IgD-negative memory B cell (primary cell): ENCODE measurements around the gene WDFY3. TPM values are rescaled to one million over a fixed set of nuclear protein-coding genes. Genes with fewer than 3 reads are reported as not detected.
"Not testable (repeated sequence)": the region's sequence is repeated elsewhere in the genome, so short reads cannot be mapped to it uniquely, and the experiment has no call there.

ENCODE experiments used
- H3K27ac Mint-ChIP-seq, 3 donors: one replicate each; pipeline ENCODE4 v1.8.0; 2020 to 2022; ENCODE audit warnings: mild to moderate bottlenecking in 3 of 3, mixed read lengths in 3 of 3, moderate library complexity in 1 of 3
- H3K27me3 Mint-ChIP-seq: one replicate; pipeline ENCODE4 v1.8.0; 2021; ENCODE audit warnings: mixed read lengths
- H3K36me3 Mint-ChIP-seq: one replicate; pipeline ENCODE4 v1.8.0; 2020; ENCODE audit warnings: mild to moderate bottlenecking, mixed read lengths
- H3K4me1 Mint-ChIP-seq, 3 donors: one replicate each; pipeline ENCODE4 v1.8.0; 2020 to 2022; ENCODE audit warnings: mixed read lengths in 3 of 3, mild to moderate bottlenecking in 1 of 3
- H3K4me3 Mint-ChIP-seq, 4 donors: one replicate each; pipeline ENCODE4 v1.8.0; 2020 to 2022; ENCODE audit warnings: mild to moderate bottlenecking in 4 of 4, mixed read lengths in 4 of 4, moderate library complexity in 3 of 4
- H3K9me3 Mint-ChIP-seq, 3 donors: one replicate each; pipeline ENCODE4 v1.8.0; 2020 to 2021; ENCODE audit warnings: mixed read lengths in 3 of 3, mild to moderate bottlenecking in 1 of 3
- polyA plus RNA-seq: library from polyadenylated mRNA; unstranded; fragments of 300-500 nt; fragmentation: Illumina TruSeq; gene quantifications from one replicate; pipeline ENCODE4 v1.2.3, GENCODE V29; 2021

Gene WDFY3
- polyA plus RNA-seq, 1 donor from 2014 or later, result not detected

DNA sequence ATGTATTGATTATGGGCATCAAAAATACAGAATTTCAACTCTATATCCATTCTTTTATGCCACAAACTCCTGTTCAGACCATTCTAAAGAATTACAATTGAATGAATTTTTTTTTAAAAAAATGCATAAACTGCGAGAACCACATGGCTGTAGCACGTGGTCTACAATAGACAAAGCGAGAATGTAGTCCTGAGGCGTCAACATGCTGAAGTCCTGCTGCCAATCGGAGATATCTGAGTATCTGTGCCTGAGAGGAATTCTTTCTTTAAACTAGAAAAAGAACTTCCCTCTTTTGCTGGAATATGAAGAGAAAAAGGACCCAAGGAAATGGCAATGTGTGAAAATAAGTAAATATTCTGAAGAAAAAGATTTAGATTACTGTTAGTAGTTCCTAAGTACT is 277.9 kb downstream of the WDFY3 start:
- no peaks in the 10 kb centered on the region for H3K36me3 Mint-ChIP-seq
- no peaks in the 10 kb centered on the region for H3K27me3 Mint-ChIP-seq
- no peaks in the 10 kb centered on the region for H3K9me3 Mint-ChIP-seq
- peaks cover 0 to 1% (median 0%) of the 10 kb centered on the region in 3 donors for H3K4me1 Mint-ChIP-seq
- H3K4me3 Mint-ChIP-seq, result no peak overlapping the region
- H3K27ac Mint-ChIP-seq, result no peak overlapping the region

DNA sequence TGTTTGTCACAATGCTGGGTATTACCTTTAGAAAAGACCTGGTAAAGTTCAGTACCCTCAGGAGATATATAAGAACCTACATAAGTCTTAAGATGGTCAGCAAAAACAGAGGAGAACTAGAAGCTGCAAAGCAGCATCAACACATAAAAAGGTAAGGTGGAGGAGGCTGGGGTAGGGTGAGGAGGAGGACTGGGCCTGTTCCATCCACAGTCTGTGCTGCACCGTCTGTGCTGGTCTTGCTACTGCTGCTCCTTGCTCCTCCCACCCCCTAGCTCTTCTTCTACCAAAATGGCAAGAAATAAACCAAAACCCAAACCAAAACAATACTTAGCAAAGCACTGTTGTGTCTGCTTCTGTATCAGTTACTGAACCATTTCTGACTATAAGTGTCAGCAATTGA is 281.4 kb downstream of the WDFY3 start:
- H3K4me1 Mint-ChIP-seq, result no peaks in the 10 kb centered on the region
- H3K9me3 Mint-ChIP-seq, result no peaks in the 10 kb centered on the region
- no peak overlapping the region for H3K4me3 Mint-ChIP-seq

DNA sequence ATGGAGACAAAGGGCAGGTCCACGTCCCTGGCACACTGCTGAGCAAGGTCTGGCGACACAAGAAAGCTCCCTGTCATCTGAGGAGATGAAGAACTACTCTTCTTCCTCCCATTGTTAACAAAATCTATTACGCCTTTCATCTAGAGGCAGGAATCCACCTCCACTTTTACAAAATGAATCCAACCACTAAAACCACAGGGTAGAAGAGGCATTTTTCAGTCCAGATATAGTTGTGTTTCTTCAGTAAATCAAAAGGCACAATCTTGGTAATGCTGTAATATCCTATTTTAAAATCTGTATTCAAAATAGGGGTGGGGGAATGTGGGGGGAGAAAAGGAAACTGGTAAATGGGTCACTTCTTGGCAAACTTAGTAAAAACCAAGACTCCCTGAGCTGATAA is 282.1 kb downstream of the WDFY3 start:
- no peaks in the 10 kb centered on the region for H3K4me1 Mint-ChIP-seq
- H3K4me3 Mint-ChIP-seq, result no peak overlapping the region
- H3K36me3 Mint-ChIP-seq, result peaks cover 1% of the 10 kb centered on the region
- H3K27me3 Mint-ChIP-seq, result no peaks in the 10 kb centered on the region
- no peaks in the 10 kb centered on the region for H3K9me3 Mint-ChIP-seq
- H3K27ac Mint-ChIP-seq, result peak overlapping the region in 1 of 3 donors; percentile 41

More for the DNA sequence above, 281.4 kb downstream of the WDFY3 start:
- Mint-ChIP-seq H3K27ac (no peak overlapping the region), H3K36me3 (no peaks in the 10 kb centered on the region), H3K27me3 (no peaks in the 10 kb centered on the region)

DNA sequence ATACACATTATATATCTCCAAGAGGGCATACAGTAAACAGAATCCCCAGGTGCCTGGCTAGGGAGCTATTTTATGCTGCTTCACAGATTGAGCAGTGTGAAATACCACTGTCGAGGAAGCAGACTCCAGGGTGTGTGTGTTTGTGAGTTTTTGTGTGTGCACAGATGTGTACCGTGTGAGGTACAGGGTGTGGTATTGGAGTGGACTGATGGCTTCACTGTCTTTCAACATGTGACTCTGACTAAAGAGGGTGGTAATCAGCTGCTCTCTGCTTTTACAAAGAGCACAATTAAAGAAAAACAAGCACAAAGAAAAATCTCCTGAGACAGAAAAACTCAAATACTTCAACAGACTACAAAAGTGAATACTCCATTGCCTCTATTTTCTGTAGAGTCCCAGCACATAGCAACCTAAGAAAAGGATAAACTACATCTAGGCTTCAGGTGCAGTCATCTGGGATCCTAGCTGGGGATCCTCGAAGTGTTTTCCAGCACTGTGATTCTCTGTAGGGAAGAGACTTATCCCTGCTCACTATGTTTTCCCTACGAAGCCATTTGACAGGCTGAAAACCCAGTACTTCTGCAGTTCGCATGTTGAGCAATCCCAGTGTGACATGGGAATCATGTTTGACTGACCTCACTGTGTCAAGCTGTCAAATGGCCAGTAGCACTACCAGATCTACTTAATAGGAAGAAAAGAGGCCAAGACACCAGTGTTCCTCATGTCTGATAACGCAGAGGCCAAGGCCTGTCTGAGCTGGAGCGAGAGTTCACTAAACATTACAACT is 283.2 kb downstream of the WDFY3 start:
- H3K4me1 Mint-ChIP-seq, result no peaks in the 10 kb centered on the region
- no peak overlapping the region for H3K27ac Mint-ChIP-seq
- no peaks in the 10 kb centered on the region for H3K9me3 Mint-ChIP-seq
- H3K36me3 Mint-ChIP-seq, result peaks cover 1% of the 10 kb centered on the region
- H3K27me3 Mint-ChIP-seq, result no peaks in the 10 kb centered on the region
- no peak overlapping the region for H3K4me3 Mint-ChIP-seq

DNA sequence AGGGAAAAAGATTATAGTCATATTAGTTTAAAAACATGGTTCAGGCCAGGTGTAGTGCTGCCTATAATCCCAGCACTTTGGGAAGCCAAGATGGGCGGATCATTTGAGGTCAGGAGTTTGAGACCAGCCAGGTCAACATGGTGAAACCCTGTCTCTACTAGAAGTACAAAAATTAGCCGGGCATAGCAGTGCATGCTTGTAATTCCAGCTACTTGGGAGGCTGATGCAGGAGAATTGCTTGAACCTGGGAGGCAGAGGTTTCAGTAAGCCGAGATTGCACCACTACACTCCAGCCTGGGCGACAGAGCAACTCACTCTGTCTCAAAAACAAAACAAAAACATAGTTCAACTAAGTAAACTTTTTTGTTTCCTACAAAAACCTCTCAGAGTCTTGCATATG is 283.8 kb downstream of the WDFY3 start:
- not testable (repeated sequence) for H3K36me3 Mint-ChIP-seq, H3K4me1 Mint-ChIP-seq, H3K27ac Mint-ChIP-seq, H3K27me3 Mint-ChIP-seq, H3K4me3 Mint-ChIP-seq, H3K9me3 Mint-ChIP-seq

DNA sequence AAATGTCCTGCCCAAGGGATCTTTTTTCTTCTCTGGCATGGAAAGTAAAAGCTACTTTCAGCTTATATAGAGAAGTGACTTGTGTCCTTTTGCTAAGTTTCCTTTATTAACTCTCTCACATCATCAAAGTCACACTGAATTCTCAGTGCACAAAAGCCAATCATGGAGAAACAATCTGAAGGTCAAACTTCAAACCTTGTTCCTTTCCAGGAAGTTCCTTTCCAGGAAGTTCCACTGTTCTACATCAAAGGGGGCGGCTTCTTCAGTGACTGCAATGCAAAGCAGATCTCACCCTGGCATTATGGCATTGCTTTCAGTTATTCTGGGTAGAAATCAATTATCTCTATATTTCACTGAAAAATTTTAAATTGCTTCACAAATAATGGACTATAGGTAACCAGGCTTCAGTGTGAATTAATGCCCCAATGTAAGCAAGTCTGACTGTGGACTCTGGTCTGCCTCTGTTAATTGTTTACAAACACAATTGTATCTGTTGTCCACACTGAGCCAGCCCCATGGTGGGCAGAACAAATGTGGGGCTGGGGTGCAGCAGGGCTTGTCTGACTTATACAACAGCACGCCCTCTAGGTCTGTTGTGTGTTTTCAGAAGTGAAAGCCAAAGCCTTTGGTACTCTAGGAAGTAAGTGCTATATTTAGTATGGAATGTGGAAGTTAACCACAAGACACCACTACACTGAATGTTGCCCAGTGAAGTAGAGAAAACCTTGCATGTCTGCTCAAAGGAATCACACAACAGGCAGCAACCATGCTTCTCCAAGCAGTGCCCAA is 284.8 kb downstream of the WDFY3 start:
- Mint-ChIP-seq H3K9me3 (no peaks in the 10 kb centered on the region), H3K27me3 (no peaks in the 10 kb centered on the region), H3K36me3 (peaks cover 1% of the 10 kb centered on the region), H3K4me1 (no peaks in the 10 kb centered on the region), H3K4me3 (no peak overlapping the region), H3K27ac (no peak overlapping the region)

DNA sequence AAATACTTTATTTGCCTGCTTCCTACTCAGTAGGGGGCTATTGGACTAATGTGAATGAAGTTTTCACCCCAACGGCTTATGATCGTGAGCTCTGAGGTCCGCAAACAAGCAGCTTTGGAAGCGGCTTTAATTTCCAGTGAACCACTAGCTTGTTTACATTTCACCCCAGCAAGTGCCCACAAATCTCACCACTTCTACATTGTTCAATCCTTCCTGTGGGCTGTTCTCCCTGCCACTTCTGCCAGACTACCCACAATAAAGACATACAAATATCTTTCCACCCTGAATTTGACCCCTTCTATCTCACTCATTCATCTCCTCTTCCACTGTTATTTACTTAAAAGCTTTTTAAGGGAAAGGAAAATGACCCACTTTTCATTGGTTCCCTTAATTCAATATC is 285.5 kb downstream of the WDFY3 start:
- Mint-ChIP-seq H3K27me3 (no peaks in the 10 kb centered on the region), H3K4me3 (no peak overlapping the region), H3K36me3 (peaks cover 1% of the 10 kb centered on the region), H3K27ac (no peak overlapping the region), H3K9me3 (no peaks in the 10 kb centered on the region), H3K4me1 (no peaks in the 10 kb centered on the region)

DNA sequence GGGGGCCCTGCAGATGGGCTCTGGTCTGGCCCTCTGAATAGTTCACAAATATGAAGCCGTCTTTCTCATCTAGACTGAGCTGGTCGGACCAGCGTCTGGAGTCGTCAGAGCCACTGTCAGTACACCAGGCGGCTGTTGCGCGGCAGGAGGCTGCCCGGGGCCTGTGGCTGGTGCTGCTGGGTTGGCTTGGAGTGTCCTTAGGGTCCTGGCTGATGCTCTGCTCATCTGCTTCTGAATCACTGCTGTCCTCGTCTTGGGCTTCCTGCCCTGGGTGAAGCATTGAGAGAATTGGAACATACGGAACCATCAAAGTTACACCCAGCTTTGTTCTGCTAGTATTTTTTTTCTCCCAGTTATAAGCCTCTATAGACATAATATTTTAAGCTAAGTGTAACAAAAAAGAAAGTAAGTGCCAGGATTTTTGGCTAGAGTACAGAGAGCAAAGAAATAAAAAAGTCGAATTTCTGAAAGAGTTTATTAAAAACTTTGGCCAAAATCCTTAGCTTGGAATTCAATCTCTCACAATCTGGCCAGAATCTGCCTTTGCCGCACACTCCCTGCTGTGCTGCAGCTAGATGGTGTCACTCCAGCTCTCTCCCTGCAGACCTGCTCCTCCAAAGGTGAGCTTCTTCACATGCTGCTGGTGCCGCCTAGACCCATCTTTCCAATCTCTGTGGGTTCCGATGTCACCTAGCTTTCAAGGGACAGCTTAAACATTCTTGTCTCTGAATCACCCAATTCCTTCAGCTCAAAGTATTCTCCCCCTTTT is 287.3 kb downstream of the WDFY3 start:
- Mint-ChIP-seq H3K27ac (no peak overlapping the region), H3K4me3 (no peak overlapping the region), H3K36me3 (peaks cover 1% of the 10 kb centered on the region), H3K27me3 (no peaks in the 10 kb centered on the region), H3K4me1 (no peaks in the 10 kb centered on the region), H3K9me3 (no peaks in the 10 kb centered on the region)

DNA sequence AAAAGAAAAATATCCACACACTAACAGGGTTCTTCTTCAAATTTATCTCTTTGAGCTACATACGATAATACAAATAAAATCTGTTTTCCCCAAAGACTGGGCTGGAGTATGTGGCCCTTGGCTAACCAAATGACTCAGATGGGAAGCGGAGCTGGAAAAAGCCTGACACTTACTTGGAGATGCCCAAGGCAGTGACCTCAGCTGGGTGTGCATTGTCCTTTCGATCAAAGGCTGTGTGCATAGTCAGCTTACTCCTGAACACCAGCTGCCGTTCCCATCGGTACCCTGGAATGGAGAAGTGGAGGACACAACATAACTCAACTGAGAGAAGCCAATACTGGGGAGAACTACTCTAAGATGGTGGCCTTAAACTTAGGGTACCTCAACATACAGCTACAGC is 288.5 kb downstream of the WDFY3 start:
- Mint-ChIP-seq H3K4me3 (no peak overlapping the region), H3K27ac (no peak overlapping the region), H3K4me1 (peaks cover 0 to 1% (median 0%) of the 10 kb centered on the region in 3 donors), H3K36me3 (peaks cover 1% of the 10 kb centered on the region), H3K9me3 (no peaks in the 10 kb centered on the region), H3K27me3 (no peaks in the 10 kb centered on the region)

DNA sequence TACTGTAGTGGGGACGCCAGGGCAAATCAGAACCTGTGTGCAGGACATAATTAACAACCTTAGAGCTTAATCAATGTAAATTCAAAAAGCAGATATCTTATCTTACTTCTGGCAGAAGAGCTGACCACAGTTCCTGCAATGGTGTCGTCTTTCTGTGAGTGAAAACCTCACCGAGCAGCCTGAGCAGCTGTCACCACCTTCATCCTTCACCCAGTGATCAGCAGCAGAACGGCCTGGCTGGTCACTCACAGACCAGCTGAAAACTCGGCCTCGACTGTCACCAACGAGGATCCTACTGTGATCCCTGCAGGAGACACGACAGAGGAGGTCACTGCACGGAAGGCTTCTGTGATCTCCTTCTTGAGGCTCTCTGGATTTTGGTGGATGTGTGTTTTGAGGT is 289.4 kb downstream of the WDFY3 start:
- Mint-ChIP-seq H3K36me3 (peaks cover 1% of the 10 kb centered on the region), H3K9me3 (no peaks in the 10 kb centered on the region), H3K27ac (no peak overlapping the region), H3K4me3 (no peak overlapping the region), H3K27me3 (no peaks in the 10 kb centered on the region), H3K4me1 (peaks cover 0 to 1% (median 0%) of the 10 kb centered on the region in 3 donors)

DNA sequence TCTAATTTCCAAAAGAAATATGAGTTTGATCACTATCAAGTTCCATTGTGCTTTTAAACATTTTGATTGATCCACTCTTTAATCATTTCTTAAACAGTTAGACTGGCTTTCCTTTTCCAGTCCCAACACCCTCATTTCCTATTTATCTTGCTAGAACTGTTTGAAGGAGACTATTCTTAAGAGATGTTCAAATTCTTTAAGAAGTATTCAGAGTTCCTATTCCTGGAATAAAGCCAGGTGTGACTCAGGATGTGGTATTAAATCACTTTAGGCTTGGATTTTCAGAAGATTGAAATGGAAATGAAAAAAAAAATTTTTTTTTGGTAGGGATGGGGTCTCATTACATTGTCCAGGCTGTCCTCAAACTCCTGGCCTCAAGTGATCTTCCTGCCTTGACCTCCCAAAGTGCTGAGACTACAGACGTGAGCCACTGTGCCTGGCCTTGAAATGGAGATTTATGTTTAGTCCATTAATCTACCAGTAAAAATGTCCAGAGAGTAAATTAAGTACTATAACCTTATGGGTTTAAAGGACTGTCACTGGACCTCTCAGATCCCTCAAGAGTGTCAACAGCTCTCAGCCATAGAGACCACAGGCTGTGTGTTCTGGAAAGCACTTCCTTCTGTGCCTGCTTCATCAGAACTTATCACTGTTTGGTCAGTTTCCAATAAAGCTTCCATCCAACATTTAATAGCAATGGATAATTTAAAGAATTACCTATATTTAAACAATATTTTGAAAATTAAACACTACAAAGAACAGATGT is 292.8 kb downstream of the WDFY3 start:
- Mint-ChIP-seq H3K4me1 (peaks cover 0 to 1% (median 1%) of the 10 kb centered on the region in 3 donors), H3K36me3 (no peaks in the 10 kb centered on the region), H3K27me3 (no peaks in the 10 kb centered on the region), H3K27ac (no peak overlapping the region), H3K4me3 (no peak overlapping the region), H3K9me3 (no peaks in the 10 kb centered on the region)

DNA sequence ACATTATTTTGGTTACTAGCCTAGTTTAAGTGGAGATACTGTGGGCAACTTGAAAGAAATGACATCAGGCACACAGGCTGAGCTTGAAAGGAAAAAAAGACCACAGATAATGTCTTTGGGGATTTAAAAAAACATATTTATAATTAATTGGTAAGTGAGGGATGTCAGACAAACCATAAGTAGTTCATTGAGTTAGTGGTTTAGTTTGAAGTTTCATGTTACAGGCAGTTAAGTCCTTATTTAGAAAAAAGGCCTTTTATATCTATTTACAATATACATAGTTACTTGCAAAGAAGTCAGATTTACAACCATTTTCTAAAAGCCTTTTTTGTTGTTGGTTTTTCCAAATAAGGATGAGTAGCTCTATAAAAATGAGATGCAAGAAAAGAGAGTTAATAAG is 294.3 kb downstream of the WDFY3 start:
- Mint-ChIP-seq H3K9me3 (no peaks in the 10 kb centered on the region), H3K36me3 (no peaks in the 10 kb centered on the region), H3K27ac (no peak overlapping the region), H3K4me1 (peaks cover 0 to 1% (median 1%) of the 10 kb centered on the region in 3 donors), H3K27me3 (peaks cover 2% of the 10 kb centered on the region), H3K4me3 (no peak overlapping the region)

DNA sequence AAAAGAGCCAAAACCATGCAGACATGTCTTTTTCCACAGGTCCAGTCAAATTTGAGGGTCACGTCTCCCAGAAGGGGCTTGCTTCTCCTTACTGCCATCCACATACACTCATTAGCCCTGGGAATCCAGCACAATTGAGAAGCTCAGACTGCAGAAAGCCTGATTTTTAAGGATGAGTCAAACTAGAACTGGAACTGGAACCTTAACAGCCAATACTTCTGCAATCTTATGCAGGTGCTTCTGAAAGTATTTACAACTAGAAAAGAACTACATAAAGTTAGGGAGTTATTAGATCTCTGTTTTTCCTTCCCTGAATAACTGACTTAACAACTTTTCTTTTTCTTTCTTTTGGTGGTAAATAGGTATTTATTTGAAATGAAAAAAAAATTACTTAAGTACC is 297.3 kb downstream of the WDFY3 start:
- Mint-ChIP-seq H3K4me3 (no peak overlapping the region), H3K4me1 (peaks cover 0 to 1% (median 1%) of the 10 kb centered on the region in 3 donors), H3K9me3 (peaks cover 0 to 5% (median 3%) of the 10 kb centered on the region in 3 donors), H3K27ac (no peak overlapping the region), H3K27me3 (peaks cover 2% of the 10 kb centered on the region), H3K36me3 (no peaks in the 10 kb centered on the region)

DNA sequence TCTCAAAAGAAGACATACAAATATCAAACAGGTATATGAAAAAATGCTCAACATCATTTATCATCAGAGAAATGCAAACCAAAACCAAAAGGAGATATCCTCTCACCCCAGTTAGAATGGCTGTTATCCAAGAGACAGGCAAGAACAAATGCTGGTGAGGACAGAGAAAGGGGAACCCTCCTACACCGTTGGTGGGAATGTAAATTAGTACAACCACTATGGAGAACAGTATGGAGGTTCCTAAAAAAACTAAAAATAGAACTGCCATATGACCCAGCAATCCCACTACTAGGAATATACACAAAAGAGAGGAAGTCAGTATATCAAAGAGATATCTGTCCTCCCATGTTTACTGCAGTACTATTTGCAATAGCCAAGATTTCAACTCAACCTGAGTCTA is 300.1 kb downstream of the WDFY3 start:
- no peaks in the 10 kb centered on the region for H3K4me1 Mint-ChIP-seq
- peaks cover 0 to 5% (median 3%) of the 10 kb centered on the region in 3 donors for H3K9me3 Mint-ChIP-seq
- no peak overlapping the region for H3K27ac Mint-ChIP-seq
- no peak overlapping the region for H3K4me3 Mint-ChIP-seq
- peaks cover 2% of the 10 kb centered on the region for H3K27me3 Mint-ChIP-seq
- no peaks in the 10 kb centered on the region for H3K36me3 Mint-ChIP-seq

DNA sequence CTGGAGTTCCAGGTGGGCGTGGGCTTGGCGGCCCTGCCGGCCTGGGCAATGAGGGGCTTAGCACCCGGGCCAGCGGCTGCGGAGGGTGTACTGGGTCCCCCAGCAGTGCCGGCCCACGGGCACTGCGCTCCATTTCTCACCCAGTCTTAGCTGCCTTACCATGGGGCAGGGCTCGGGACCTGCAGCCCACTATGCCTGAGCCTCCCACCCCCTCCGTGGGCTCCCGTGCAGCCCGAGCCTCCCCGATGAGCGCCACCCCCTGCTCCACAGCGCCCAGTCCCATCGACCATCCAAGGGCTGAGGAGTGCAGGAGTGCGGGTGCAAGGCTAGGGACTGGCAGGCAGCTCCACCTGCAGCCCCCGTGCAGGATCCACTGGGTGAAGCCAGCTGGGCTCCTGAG is 301.7 kb downstream of the WDFY3 start:
- H3K9me3 Mint-ChIP-seq, H3K4me3 Mint-ChIP-seq, H3K27me3 Mint-ChIP-seq, H3K27ac Mint-ChIP-seq, H3K36me3 Mint-ChIP-seq, H3K4me1 Mint-ChIP-seq: not testable (repeated sequence)
